Measurements from ENCODE around the gene PRDX5.

PRDX5 gene

DNA sequence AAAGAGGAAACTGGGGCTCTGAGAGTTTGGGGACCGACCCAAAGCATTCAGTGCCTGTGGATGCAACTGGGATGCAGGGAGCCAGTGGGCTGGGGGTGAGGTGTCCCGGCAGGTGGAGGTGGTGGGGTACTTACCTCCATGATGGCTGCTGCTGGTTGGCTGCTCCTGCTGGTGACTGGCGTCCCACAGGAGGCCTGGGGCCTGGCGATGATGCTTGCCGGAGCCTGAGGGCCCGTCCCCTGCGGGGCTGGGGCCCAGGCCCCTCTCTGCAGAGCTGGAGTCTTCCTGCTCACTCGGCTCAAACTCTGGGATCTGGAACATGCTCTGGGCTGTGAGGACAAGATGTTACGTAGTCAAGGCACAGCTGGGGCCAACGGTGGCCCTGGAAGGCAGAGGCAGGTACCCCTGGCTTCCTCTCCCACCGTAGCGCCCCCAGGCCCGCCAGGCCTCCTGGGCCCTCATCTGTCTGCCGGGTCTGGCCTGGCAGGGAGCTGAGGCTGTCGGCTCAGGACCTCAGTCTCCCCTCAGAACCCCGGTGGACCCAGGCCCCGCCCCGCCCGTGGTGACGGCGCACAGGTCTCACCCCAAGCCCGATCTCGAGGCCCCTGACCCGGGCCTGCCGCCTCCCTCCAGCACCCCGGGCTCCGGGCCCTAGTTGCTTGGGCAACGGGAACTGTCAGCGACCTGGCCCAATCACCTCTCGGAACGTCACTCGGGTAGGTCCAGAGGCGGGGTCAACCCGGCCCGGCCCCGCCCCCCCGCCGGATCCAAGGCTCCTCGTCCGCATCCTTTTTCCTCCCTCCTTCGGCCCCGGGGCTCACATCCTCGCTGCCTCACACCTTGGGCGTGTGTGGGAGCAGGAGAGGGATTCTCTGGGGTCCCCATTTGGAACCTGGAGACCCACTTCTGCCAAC is 33.6 kb upstream of the PRDX5 start, which contains the start of gene BAD:
TSS of gene BAD (minus strand) at position 618 of the 914 bp plus-strand sequence. CDS start at position 321, 297 bp downstream.
- Histone ChIP-seq H3K9ac (ENCODE audit: low read length) (peak within 1 kb of the TSS; percentile 87), H3K4me1 (ENCODE audit: insufficient read depth, low read length, severe bottlenecking) (peaks cover 17% of the 10 kb centered on the region), H3K9me2 (ENCODE audit: low read depth, low read length) (no peaks in the 10 kb centered on the region), H3K79me2 (ENCODE audit: insufficient read depth, low read length) (no peaks in the 10 kb centered on the region), H3K27ac (ENCODE audit: low read depth, low read length, poor library complexity, severe bottlenecking) (peak within 1 kb of the TSS; percentile 87), H4K20me1 (ENCODE audit: insufficient read depth, low read length) (no peaks in the 10 kb centered on the region), H3K9me3 (ENCODE audit: low read length) (no peaks in the 10 kb centered on the region), H3K4me3 (ENCODE audit: low read depth, low read length, poor library complexity, severe bottlenecking) (peak within 1 kb of the TSS; percentile 86), H3F3A (ENCODE audit: insufficient read depth, low read length) (no peaks in the 10 kb centered on the region), H2AFZ (ENCODE audit: low read length) (no peak within 1 kb of the TSS), H3K27me3 (ENCODE audit: insufficient read depth, low read length) (no peaks in the 10 kb centered on the region), H3K4me2 (ENCODE audit: low read length) (peak within 1 kb of the TSS; percentile 98), H3K36me3 (ENCODE audit: insufficient read depth, low read length) (peaks cover 20% of the 10 kb centered on the region; the same call in 1 of the 2 replicates)
- no peak for TF ChIP-seq EZH2 (IDR thresholded peaks at IDR 0.05; ENCODE audit: borderline replicate concordance, low read length)
- TF ChIP-seq, protein P1, sequence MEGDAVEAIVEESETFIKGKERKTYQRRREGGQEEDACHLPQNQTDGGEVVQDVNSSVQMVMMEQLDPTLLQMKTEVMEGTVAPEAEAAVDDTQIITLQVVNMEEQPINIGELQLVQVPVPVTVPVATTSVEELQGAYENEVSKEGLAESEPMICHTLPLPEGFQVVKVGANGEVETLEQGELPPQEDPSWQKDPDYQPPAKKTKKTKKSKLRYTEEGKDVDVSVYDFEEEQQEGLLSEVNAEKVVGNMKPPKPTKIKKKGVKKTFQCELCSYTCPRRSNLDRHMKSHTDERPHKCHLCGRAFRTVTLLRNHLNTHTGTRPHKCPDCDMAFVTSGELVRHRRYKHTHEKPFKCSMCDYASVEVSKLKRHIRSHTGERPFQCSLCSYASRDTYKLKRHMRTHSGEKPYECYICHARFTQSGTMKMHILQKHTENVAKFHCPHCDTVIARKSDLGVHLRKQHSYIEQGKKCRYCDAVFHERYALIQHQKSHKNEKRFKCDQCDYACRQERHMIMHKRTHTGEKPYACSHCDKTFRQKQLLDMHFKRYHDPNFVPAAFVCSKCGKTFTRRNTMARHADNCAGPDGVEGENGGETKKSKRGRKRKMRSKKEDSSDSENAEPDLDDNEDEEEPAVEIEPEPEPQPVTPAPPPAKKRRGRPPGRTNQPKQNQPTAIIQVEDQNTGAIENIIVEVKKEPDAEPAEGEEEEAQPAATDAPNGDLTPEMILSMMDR (IDR thresholded peaks at IDR 0.05; ENCODE audit: low read length): peak; percentile 5; the same call in 1 of the 2 replicates

DNA sequence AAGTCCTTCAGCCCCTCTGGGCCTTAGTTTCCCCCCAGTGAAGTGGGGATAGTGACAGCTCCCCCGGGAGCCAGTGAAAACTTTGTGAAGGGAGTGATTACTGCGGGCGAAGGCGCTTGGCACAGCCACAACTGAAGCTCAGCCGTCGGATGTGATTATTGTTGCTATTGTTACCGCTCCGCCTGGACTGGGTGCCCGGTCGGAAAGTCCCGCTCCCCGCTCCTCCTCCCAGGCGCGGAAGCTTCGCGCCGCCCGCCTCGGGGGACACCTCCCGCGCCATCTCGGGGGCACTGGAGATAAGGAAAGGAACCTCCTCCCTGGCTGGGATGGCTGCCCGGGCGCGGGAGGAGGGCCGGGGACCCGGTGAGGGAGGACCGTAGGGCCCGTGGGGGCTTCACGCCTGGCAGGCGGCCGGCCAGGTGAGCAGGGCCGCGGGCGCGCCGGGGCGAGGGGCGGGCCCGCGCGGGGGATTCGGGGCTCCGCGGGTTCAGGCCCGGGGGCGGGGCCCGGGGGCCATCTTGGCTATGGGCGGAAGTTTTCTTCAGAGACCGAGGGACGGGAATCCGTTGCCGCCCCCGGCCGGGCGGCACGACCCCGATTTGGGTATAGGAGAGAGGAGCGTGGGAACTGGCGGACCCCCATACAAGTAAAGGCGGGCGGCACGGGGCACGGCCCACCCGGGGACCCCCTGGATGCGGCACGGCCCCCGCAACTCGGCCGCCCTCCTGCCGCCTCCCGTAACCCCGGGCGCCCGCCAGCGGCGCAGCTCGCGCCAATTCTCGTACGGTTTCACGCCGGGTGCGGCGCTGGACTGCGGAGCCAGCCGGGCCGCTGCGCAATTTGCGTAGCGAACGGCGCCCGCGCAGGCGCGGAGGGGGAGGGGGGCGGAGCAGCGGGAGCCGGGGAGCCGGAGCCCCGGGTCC is 32.7 kb upstream of the PRDX5 start, which contains the start of gene GPR137:
TSS of gene GPR137 (plus strand) at position 887 of the 923 bp plus-strand sequence. CDS start 677 bp downstream, outside the sequence.
- H3K27ac ChIP-seq (ENCODE audit: low read depth, low read length, poor library complexity, severe bottlenecking): peak within 1 kb of the TSS; percentile 87
- peak within 1 kb of the TSS; percentile 87 for H3K9ac ChIP-seq (ENCODE audit: low read length)
- no peaks in the 10 kb centered on the region for H3F3A ChIP-seq (ENCODE audit: insufficient read depth, low read length)
- H3K4me2 ChIP-seq (ENCODE audit: low read length): peak within 1 kb of the TSS; percentile 98
- peak within 1 kb of the TSS; percentile 86 for H3K4me3 ChIP-seq (ENCODE audit: low read depth, low read length, poor library complexity, severe bottlenecking)
- no peaks in the 10 kb centered on the region for H3K9me3 ChIP-seq (ENCODE audit: low read length)
- no peaks in the 10 kb centered on the region for H3K79me2 ChIP-seq (ENCODE audit: insufficient read depth, low read length)
- no peaks in the 10 kb centered on the region; the same call in 1 of the 2 replicates for H3K27me3 ChIP-seq (ENCODE audit: insufficient read depth, low read length)
- no peaks in the 10 kb centered on the region for H4K20me1 ChIP-seq (ENCODE audit: insufficient read depth, low read length)
- no peak within 1 kb of the TSS for H2AFZ ChIP-seq (ENCODE audit: low read length)
- H3K4me1 ChIP-seq (ENCODE audit: insufficient read depth, low read length, severe bottlenecking): peaks cover 17% of the 10 kb centered on the region
- no peaks in the 10 kb centered on the region for H3K9me2 ChIP-seq (ENCODE audit: low read depth, low read length)
- H3K36me3 ChIP-seq (ENCODE audit: insufficient read depth, low read length): peaks cover 20% of the 10 kb centered on the region; the same call in 1 of the 2 replicates
- no peak for TF ChIP-seq EZH2 (IDR thresholded peaks at IDR 0.05; ENCODE audit: borderline replicate concordance, low read length)

- H3K27me3 ChIP-seq (ENCODE audit: insufficient read depth, low read length): peaks cover 6% of the 10 kb centered on the region; the same call in 1 of the 2 replicates
- H4K20me1 ChIP-seq (ENCODE audit: insufficient read depth, low read length): no peaks in the 10 kb centered on the region
- no peaks in the 10 kb centered on the region for H3F3A ChIP-seq (ENCODE audit: insufficient read depth, low read length)
- H3K9ac ChIP-seq (ENCODE audit: low read length): peak overlapping the region; percentile 87
- H3K9me2 ChIP-seq (ENCODE audit: low read depth, low read length): no peaks in the 10 kb centered on the region
- no peak overlapping the region for H3K27ac ChIP-seq (ENCODE audit: low read depth, low read length, poor library complexity, severe bottlenecking)
- peak overlapping the region; percentile 98 for H3K4me2 ChIP-seq (ENCODE audit: low read length)
- H3K4me1 ChIP-seq (ENCODE audit: insufficient read depth, low read length, severe bottlenecking): peaks cover 17% of the 10 kb centered on the region
- no peak overlapping the region for H2AFZ ChIP-seq (ENCODE audit: low read length)
- H3K79me2 ChIP-seq (ENCODE audit: insufficient read depth, low read length): no peaks in the 10 kb centered on the region
- peaks cover 19% of the 10 kb centered on the region; the same call in 1 of the 2 replicates for H3K36me3 ChIP-seq (ENCODE audit: insufficient read depth, low read length)
- H3K9me3 ChIP-seq (ENCODE audit: low read length): no peaks in the 10 kb centered on the region
- peak overlapping the region; percentile 86 for H3K4me3 ChIP-seq (ENCODE audit: low read depth, low read length, poor library complexity, severe bottlenecking)
- TF ChIP-seq, protein P1 (IDR thresholded peaks at IDR 0.05; ENCODE audit: low read length): peak; percentile 23; the same call in 1 of the 2 replicates
- TF ChIP-seq EZH2 (IDR thresholded peaks at IDR 0.05; ENCODE audit: borderline replicate concordance, low read length): no peak
These were observed 31.8 kb upstream of the PRDX5 start for GRCh38 chr11:64285885-64286800.

Data from OCI-LY1 (cell line).